Subcutaneous adipose tissue (tissue), 4 donors: Measurements from ENCODE around the gene SFR1. TPM values are rescaled to one million over a fixed set of nuclear protein-coding genes. Genes with fewer than 3 reads are reported as not detected.

ENCODE experiments used
- CTCF ChIP-seq: fragments of 450-650 bp; IDR thresholded peaks from one replicate; pipeline ENCODE4 v1.5.1; 2016; ENCODE audit warnings: low read depth, mild to moderate bottlenecking, control low read depth, antibody characterized with exemption, moderate library complexity
- total RNA-seq, 4 donors: library from RNA; depleted of rRNA; stranded (reverse); fragments of >200 nt; gene quantifications; one replicate each; pipeline ENCODE4 v1.1.0, GENCODE V29; 2016

The SFR1 gene
- total RNA-seq, 4 donors from 2014 or later, result 7.3 to 10.9 (median 8.4) TPM

- TF ChIP-seq CTCF, result no peak
Observed at GRCh38 chr10:104170610-104171254, 48.8 kb downstream of the SFR1 start.

Other genes with a start within 250 kb of the SFR1 start
- 10 to 100 TPM; 16.6 to 28.4 (median 24.7) TPM for gene STN1, start 204.0 kb upstream of the SFR1 start, total RNA-seq
- gene SLK, start 155.0 kb upstream of the SFR1 start, total RNA-seq, result 10 to 100 TPM; 47.4 to 73.5 (median 65.9) TPM
- gene COL17A1, start 36.3 kb upstream of the SFR1 start, total RNA-seq, result under 1 TPM in 2 of 4 donors, not detected in 2; under 0.01 to 0.19 TPM
- gene CFAP43, start 110.2 kb downstream of the SFR1 start, total RNA-seq, result under 1 TPM in 1 of 4 donors, not detected in 3; 0.19 TPM
- 100 to 1,000 TPM in 2 of 4 donors, 10 to 100 TPM in 2; 48.8 to 203 (median 88.0) TPM for gene GSTO1, start 132.7 kb downstream of the SFR1 start, total RNA-seq
- gene GSTO2, start 147.0 kb downstream of the SFR1 start, total RNA-seq, result 1 to 10 TPM in 1 of 4 donors, under 1 TPM in 1, not detected in 2; 0.82 to 1.1 TPM
- gene ITPRIP, start 216.3 kb downstream of the SFR1 start, total RNA-seq, result 10 to 100 TPM; 22.5 to 32.3 (median 30.9) TPM
- under 1 TPM; 0.16 to 0.66 (median 0.26) TPM for gene CFAP58, start 231.7 kb downstream of the SFR1 start, total RNA-seq